ENCODE results near the gene AIPL1. TPM values are rescaled to one million over a fixed set of nuclear protein-coding genes. Genes with fewer than 3 reads are reported as not detected.

Gene AIPL1
- total RNA-seq, 1 donor from 2014 or later, result 2.2 TPM

DNA sequence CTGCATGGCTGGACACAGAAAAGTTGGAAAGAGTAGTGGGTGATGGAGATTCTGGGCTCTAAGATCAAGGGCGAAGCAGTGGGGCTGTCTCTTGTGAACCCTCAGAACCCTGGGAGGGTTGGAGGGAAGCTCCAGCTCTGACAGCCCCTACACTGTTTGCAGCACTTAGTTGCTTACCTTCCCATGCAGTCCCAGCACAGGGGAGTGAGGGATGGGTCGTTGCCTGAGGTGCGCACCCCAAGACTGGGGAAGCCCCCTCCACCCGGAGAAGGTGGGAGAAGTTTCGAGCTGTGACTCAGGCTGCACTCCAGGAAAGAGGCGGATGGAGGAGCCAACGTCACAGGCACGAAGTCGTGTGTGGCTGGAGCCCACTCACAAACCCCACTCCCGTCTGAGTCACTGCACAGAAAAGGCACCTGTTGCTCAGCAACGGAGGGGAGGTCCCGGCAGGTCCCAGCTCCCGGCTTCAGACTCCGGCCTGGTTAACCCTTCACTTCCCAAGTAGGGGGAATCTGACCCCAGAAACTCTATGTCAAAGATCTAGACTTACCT lies 60.1 kb downstream of the AIPL1 start:
- peak; percentile 28 for DNase-seq (ENCODE audit: low spot score)

GRCh38 chr17:6374271-6374691 lies 60.6 kb downstream of the AIPL1 start:
- peak; percentile 30 for DNase-seq (ENCODE audit: low spot score)

Other genes with a start within 250 kb of the AIPL1 start
- 3.1 TPM for gene PIMREG, start 9.3 kb upstream of the AIPL1 start, total RNA-seq (ENCODE audit: insufficient read depth, low replicate concordance)
- gene PITPNM3, start 121.4 kb upstream of the AIPL1 start, total RNA-seq (ENCODE audit: insufficient read depth, low replicate concordance), result 4.8 TPM
- 9.4 TPM for gene KIAA0753, start 205.6 kb upstream of the AIPL1 start, total RNA-seq (ENCODE audit: insufficient read depth, low replicate concordance)
- 20.7 TPM for gene TXNDC17, start 205.9 kb upstream of the AIPL1 start, total RNA-seq (ENCODE audit: insufficient read depth, low replicate concordance)
- gene MED31, start 216.5 kb upstream of the AIPL1 start, total RNA-seq (ENCODE audit: insufficient read depth, low replicate concordance), result 3.1 TPM
- gene C17orf100, start 216.6 kb upstream of the AIPL1 start, total RNA-seq (ENCODE audit: insufficient read depth, low replicate concordance), result 3.1 TPM

All from umbilical cord (tissue), 2 donors.